HUES6 (cell line): ENCODE data around the gene AHSP.
A peak's percentile ranks its signal among the peaks of the same experiment; 100 is the strongest.
"Not testable (repeated sequence)": the region's sequence is repeated elsewhere in the genome, so short reads cannot be mapped to it uniquely, and the experiment has no call there.

ENCODE experiments used
- H3K27ac ChIP-seq: 2 replicates; pipeline ENCODE4 v1.7.0; 2013; ENCODE audit warnings: low read depth, mild to moderate bottlenecking, low read length, inconsistent platforms
- H3K27me3 ChIP-seq: 2 replicates; pipeline ENCODE4 v1.6.1; 2013; ENCODE audit warnings: low read length; ENCODE audit not compliant: control insufficient read depth, insufficient read depth
- H3K36me3 ChIP-seq: 2 replicates; pipeline ENCODE4 v1.6.1; 2013; ENCODE audit warnings: low read length; ENCODE audit not compliant: control insufficient read depth, insufficient read depth
- H3K4me1 ChIP-seq: 2 replicates; pipeline ENCODE4 v1.6.1; 2013; ENCODE audit warnings: low read length; ENCODE audit not compliant: control insufficient read depth, insufficient read depth
- H3K4me3 ChIP-seq: 2 replicates; pipeline ENCODE4 v1.5.1; 2013; ENCODE audit warnings: low read depth, low read length
- H3K9ac ChIP-seq: one replicate; pipeline ENCODE4 v1.6.1; 2013; ENCODE audit warnings: mild to moderate bottlenecking, low read length
- H3K9me3 ChIP-seq: 2 replicates; pipeline ENCODE4 v1.6.1; 2013; ENCODE audit warnings: low read depth, low read length; ENCODE audit not compliant: control insufficient read depth, insufficient read depth

AHSP gene

DNA sequence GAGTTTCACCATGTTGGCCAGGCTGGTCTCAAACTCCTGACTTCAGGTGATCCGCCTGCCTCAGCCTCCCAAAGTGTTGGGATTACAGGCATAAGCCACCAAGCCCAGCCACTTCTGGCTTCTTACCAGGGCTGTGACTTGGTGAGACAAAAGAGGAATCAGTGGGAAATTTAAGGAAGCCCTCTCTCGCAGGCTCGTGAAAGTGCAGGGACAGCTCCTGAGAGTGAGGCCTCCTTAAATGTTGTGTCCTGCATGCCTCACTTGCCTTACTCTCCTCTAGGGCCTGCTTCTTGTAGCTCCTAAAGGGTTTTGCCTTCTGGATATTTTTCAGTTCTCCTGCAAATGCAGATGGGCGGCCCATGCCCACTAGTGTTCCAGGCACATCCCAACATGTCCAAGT, 5.2 kb downstream of the AHSP start:
- no peaks in the 10 kb centered on the region for H3K36me3 ChIP-seq
- no peaks in the 10 kb centered on the region for H3K9me3 ChIP-seq
- H3K27me3 ChIP-seq = peaks cover 66% of the 10 kb centered on the region
- H3K4me1 ChIP-seq = peaks cover 19% of the 10 kb centered on the region
- H3K27ac ChIP-seq = no peak overlapping the region
- no peak overlapping the region for H3K9ac ChIP-seq
- H3K4me3 ChIP-seq = no peak overlapping the region

DNA sequence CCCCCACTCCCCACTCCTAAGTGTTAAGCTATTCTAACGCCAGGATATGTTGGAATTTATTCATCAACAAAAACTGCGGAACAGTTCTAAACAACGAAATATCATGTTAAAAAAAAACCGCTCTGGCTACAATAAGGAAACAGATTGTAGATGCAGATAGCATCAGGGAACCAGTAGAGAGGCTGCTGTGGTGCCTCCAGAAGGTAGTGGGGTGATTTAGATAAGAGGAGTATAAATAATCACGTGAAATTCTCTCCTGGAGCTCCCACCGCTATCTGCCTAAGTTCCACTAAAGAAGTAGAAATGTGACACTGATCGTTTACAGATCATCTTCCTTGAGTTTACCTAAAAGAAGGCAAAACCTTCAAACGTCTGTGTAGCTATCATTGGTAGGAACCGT, 8.0 kb downstream of the AHSP start:
- Histone ChIP-seq H3K9me3 (peaks cover 17% of the 10 kb centered on the region), H3K27ac (no peak overlapping the region), H3K36me3 (no peaks in the 10 kb centered on the region), H3K4me3 (no peak overlapping the region), H3K27me3 (peaks cover 38% of the 10 kb centered on the region), H3K4me1 (no peaks in the 10 kb centered on the region), H3K9ac (no peak overlapping the region)

DNA sequence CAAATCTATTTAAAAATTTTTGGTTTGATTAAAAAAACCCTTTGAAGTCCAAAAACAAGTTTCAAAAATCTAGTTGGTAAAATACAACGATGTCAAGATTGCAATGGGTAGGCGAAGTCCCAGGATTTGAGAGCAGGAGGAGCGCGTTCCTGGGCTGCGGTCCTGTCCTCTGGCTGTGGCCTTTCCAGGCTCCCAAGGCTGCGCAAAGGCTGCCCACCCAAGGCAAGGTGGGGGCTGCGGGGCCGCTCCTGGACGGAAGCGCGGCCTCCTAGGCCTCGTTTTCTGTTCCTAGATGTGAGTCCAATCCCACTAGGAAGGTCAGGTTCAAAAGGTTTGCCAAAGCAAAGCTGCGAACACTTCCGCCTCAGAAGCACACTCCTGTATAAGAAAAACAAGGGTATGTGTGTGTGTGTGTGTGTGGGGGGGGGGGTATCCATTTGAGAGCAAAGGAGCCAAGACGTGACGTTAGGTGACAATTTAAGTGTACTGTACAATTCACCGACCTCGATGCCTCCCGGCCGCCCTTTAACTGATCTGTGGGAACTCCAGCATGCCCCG, 9.2 kb downstream of the AHSP start:
- H3K4me3 ChIP-seq = peak overlapping the region; percentile 57
- H3K9me3 ChIP-seq = peaks cover 17% of the 10 kb centered on the region
- H3K4me1 ChIP-seq = no peaks in the 10 kb centered on the region
- no peak overlapping the region for H3K27ac ChIP-seq
- H3K9ac ChIP-seq = no peak overlapping the region
- H3K27me3 ChIP-seq = peaks cover 27% of the 10 kb centered on the region
- no peaks in the 10 kb centered on the region for H3K36me3 ChIP-seq

DNA sequence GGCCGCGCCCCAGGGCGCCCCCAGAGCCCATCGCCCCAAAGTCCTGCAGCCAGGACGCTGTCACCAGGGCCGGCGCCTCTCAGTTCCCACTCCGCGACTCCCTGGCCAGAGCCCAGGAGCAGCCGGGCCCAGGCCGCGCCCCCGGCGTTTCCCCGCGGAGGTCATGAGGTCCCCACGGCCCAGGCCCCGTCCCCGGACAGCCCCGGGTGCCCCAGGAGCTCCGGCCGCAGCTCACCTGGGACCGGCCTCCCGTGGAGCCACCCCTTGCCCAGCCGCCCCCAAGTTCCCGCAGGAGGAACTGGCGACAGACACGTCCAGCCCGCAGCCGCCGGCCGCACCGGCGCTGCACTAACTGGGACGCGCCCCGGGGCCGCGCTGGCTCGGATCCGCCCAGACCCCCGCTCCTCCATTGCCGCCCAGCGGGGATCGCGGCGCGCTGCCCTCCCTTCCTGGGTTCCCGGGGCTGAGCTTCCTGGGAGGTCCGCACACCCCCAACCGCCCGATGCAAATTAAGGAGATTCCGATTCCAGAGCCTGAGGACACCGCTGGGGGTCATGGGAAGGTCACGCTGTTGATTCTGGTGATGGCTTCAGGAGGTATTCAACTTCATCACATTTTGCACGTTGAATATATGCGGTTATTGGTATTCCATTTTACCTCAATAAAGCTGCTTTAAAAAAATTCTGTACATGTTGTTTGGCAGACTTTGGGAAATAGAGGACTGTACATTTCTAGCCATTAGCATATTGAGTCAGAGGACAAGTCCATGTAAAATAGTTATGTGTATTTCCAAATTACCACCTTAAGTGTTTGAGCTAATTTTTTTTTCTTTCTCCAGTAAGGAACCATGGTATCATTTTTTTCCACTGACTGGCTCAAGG, 9.9 kb downstream of the AHSP start:
- Histone ChIP-seq H3K27me3 (peaks cover 21% of the 10 kb centered on the region), H3K4me1 (no peaks in the 10 kb centered on the region), H3K27ac (no peak overlapping the region), H3K4me3 (peak overlapping the region; percentile 57), H3K36me3 (no peaks in the 10 kb centered on the region), H3K9ac (no peak overlapping the region), H3K9me3 (peaks cover 24% of the 10 kb centered on the region)

DNA sequence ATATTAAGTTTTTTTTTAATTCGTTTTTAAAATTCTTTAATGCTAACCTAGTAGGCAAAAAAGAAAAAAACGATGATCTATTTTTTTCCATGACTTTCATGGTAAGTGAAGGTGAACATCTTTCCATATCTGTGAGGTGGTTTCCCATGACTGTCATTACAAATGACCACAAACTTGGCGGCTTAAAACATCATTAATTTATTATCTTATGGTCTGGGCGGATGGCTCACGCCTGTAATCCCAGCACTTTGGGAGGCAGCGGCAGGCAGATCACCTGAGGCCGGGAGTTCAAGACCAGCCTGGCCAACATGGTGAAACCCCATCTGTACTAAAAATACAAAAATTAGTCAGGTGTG, 10.5 kb downstream of the AHSP start:
- not testable (repeated sequence) for H3K36me3 ChIP-seq, H3K9ac ChIP-seq, H3K4me1 ChIP-seq, H3K27ac ChIP-seq, H3K4me3 ChIP-seq
- Histone ChIP-seq H3K9me3 (peaks cover 27% of the 10 kb centered on the region), H3K27me3 (peaks cover 21% of the 10 kb centered on the region)

DNA sequence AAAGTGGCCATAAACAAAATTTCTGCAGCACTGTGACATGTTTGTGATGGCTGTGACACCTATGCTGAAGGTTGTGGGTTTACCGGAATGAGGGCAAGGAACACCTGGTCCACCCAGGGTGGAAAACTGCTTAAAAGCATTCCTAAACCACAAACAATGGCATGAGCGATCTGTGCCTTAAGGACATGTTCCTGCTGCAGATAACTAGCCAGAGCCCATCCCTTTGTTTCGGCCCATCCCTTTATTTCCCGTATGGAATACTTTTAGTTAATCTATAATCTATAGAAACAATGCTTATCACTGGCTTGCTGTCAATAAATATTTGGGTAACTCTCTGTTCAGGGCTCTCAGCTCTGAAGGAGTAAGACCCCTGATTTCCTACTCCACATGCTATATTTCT, 12.1 kb downstream of the AHSP start:
- H3K4me3 ChIP-seq, H3K4me1 ChIP-seq, H3K36me3 ChIP-seq, H3K9ac ChIP-seq, H3K27ac ChIP-seq: not testable (repeated sequence)
- Histone ChIP-seq H3K27me3 (peaks cover 21% of the 10 kb centered on the region), H3K9me3 (peaks cover 31% of the 10 kb centered on the region)

DNA sequence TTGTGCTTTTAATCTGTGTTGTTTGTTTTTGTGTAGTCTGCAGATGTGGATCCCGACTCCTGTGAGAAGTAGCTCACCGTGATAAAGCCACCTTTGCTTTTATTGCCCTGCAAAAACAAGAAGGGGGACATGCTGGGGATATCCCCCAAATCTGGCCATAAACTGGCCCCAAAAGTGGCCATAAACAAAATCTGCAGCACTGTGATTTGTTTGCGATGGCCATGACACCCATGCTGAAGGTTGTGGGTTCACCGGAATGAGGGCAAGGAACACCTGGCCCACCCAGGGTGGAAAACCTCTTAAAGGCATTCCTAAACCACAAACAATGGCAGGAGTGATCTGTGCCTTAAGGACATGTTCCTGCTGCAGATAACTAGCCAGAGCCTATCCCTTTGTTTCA, 15.1 kb downstream of the AHSP start:
- Histone ChIP-seq H3K27me3 (no peaks in the 10 kb centered on the region; the same call in 1 of the 2 replicates), H3K9ac (no peak overlapping the region), H3K4me1 (no peaks in the 10 kb centered on the region), H3K36me3 (no peaks in the 10 kb centered on the region), H3K9me3 (peaks cover 35% of the 10 kb centered on the region), H3K27ac (no peak overlapping the region), H3K4me3 (no peak overlapping the region)

DNA sequence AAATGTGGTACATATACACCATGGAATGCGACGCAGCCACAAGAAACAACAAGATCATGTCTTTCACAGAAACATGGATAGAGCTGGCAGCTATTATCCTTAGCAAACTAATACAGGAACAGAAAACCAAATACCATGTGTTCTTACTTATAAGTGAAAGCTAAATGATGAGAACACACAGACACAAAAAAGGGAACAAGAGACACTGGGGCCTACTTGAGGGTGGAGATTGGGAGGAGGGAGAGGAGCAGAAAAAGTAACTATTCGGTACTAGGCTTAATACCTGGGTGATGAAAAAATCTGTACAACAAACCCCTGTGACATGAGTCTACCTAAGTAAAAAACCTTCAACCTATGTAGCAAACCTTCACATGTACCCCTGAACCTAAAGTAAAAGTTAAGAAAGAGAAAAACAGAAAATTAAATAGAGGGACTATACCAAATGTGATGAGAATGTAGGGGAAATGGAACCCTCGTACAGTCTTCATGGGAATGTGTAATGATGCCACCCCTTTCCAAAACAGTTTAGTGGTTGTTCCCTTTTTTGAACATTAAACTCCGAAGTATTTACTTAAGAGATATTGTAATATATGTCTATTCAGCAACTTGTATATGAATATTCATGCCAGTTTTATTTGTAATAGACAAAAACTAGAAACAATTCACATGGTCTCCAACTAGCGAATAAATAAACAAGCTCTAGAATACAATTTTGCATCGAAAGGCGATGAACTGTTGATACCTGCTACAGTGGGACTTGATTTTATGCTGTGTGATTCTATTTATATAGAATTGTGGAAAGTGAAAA, 33.9 kb downstream of the AHSP start:
- Histone ChIP-seq H3K4me3 (no peak overlapping the region), H3K27ac (no peak overlapping the region), H3K36me3 (no peaks in the 10 kb centered on the region)

DNA sequence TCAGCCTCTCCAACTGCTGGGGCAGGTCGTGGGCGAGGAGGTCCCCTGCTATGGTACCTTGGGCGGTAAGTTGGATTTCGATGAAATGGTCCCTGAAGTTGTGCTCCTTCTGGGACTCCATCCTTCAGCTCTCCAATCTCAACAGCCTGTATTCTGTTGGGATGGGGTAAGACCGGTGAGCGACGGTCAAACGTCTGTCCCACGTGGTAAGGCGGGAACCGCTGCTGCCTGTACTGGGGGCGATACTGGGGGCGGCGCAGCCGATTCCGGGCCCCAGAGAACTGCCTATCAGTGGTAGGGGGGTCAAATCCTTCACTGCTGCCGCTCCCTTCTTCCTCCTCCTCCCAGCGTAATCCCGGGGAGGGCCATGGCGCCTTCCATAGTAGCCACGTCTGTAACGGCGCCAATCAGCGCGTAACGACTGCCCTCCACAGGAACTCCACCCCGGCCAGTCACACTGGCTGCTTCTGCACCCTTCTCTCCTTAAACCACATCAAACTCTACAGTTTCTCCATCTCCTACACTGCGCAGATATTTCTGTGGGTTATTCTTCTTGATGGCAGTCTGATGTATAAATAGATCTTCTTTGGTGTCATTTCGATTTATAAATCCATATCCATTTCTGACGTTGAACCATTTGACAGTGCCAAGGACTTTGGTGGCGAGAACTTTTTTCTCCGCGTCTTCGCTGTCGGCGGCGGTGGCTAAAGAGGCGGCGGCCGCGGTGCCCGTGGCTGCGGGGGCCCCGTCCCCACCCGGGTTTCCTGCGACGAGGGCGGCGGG, 41.1 kb downstream of the AHSP start:
- Histone ChIP-seq H3K36me3 (no peaks in the 10 kb centered on the region), H3K9ac (no peak overlapping the region), H3K27ac (no peak overlapping the region), H3K4me3 (peak overlapping the region; percentile 61), H3K4me1 (no peaks in the 10 kb centered on the region), H3K27me3 (peaks cover 86% of the 10 kb centered on the region), H3K9me3 (no peaks in the 10 kb centered on the region)

More for the DNA sequence above, 33.9 kb downstream of the AHSP start:
- no peaks in the 10 kb centered on the region; the same call in 1 of the 2 replicates for H3K9me3 ChIP-seq
- H3K4me1 ChIP-seq = no peaks in the 10 kb centered on the region
- H3K9ac ChIP-seq = no peak overlapping the region
- H3K27me3 ChIP-seq = peaks cover 49% of the 10 kb centered on the region

DNA sequence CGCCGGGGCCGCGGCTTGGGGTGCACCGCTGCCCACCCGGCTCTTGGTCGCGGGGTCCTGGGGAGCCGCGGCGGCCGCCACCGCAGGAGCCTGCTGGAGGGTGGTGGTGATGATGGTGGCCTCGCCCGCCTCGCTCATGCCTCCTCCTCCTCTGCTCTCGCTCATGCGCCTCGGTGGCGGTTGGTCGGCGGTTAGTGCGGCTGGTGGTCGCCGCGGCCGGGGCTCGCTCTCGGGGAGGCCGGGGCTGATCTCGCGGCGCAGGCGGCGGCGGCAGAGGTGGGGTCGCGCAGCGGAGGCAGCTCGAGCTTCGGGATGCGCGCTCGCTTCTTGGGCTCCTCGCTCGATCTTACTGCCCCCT, 41.6 kb downstream of the AHSP start:
- peaks cover 82% of the 10 kb centered on the region for H3K27me3 ChIP-seq
- H3K9me3 ChIP-seq = 0 out of 2 replicates have a peak, but pooled peaks cover 4% of the 10 kb centered on the region
- no peak overlapping the region for H3K27ac ChIP-seq
- peak overlapping the region; percentile 61 for H3K4me3 ChIP-seq
- H3K36me3 ChIP-seq = no peaks in the 10 kb centered on the region
- no peaks in the 10 kb centered on the region for H3K4me1 ChIP-seq
- H3K9ac ChIP-seq = no peak overlapping the region
